Loucy (cell line): Measurements from ENCODE around the gene DNAH14.

ENCODE experiments used
- CTCF ChIP-seq: fragments of 200-600 bp; sonication (generic); conservative IDR thresholded peaks from 2 replicates; pipeline ENCODE4 v1.5.1; 2014; ENCODE audit warnings: mild to moderate bottlenecking, antibody characterized with exemption, low read length
- EZH2phosphoT487 ChIP-seq: fragments of 200-600 bp; IDR thresholded peaks from 2 replicates; pipeline ENCODE4 v1.6.1; 2018; ENCODE audit warnings: antibody characterized with exemption, mild to moderate bottlenecking, moderate library complexity, borderline replicate concordance

- TF ChIP-seq CTCF (no peak), EZH2phosphoT487 (no peak)
Observed at GRCh38 chr1:224958490-224958889, 29.0 kb downstream of the DNAH14 start.
